Keratinocyte (primary cell): Measurements from ENCODE around the gene PCSK2. TPM values are rescaled to one million over a fixed set of nuclear protein-coding genes. Genes with fewer than 3 reads are reported as not detected.

Experiments
- DNase-seq: peaks from one replicate; pipeline ENCODE4 v3.0.0-alpha.2; 2011; ENCODE audit warnings: low read depth, missing footprints, low spot score
- FAIRE-seq: peaks from 2 replicates; lab custom pipeline; 2011; peaks lifted over from hg19 to GRCh38; lab: Jason Lieb, UNC
- H2AFZ ChIP-seq: 2 replicates; pipeline ENCODE4 v1.6.0; 2012; ENCODE audit warnings: low read length, control low read depth, inconsistent platforms; ENCODE audit not compliant: control insufficient read depth
- H3K27ac ChIP-seq: 2 replicates; pipeline ENCODE4 v1.5.1; 2011; ENCODE audit warnings: low read length; ENCODE audit not compliant: control insufficient read depth, insufficient read depth
- H3K27me3 ChIP-seq: 3 replicates; pipeline ENCODE4 v1.6.0; 2011; ENCODE audit warnings: low read length; ENCODE audit not compliant: control insufficient read depth, insufficient read depth; ENCODE audit errors: extremely low read depth
- H3K36me3 ChIP-seq, 2 experiments: 2 replicates in 1 of 2; 3 replicates in 1 of 2; pipeline ENCODE4 v1.5.1; 2011; ENCODE audit warnings: low read length in 2 of 2, mild to moderate bottlenecking in 1 of 2; ENCODE audit not compliant: control insufficient read depth in 2 of 2, insufficient read depth in 2 of 2; ENCODE audit errors: extremely low read depth in 1 of 2
- H3K4me1 ChIP-seq: 3 replicates; pipeline ENCODE4 v1.5.1; 2011; ENCODE audit warnings: low read length; ENCODE audit not compliant: control insufficient read depth, insufficient read depth; ENCODE audit errors: extremely low read depth
- H3K4me2 ChIP-seq: 3 replicates; pipeline ENCODE4 v1.6.0; 2011; ENCODE audit warnings: low read depth, low read length; ENCODE audit not compliant: control insufficient read depth, insufficient read depth; ENCODE audit errors: extremely low read depth
- H3K4me3 ChIP-seq, 3 experiments: fragments of 200-600 bp in 1 of 3; sonication (generic) in 1 of 3; 2 replicates in 2 of 3; 3 replicates in 1 of 3; pipeline ENCODE4 v1.5.1; 2011 to 2016; ENCODE audit warnings: low read length in 3 of 3, mild to moderate bottlenecking in 3 of 3, control low read depth in 2 of 3, inconsistent platforms in 1 of 3, low read depth in 1 of 3, mixed read lengths in 1 of 3, mixed run types in 1 of 3, moderate library complexity in 1 of 3; ENCODE audit not compliant: control insufficient read depth in 2 of 3, insufficient read depth in 2 of 3; ENCODE audit errors: extremely low read depth in 1 of 3
- H3K79me2 ChIP-seq: 2 replicates; pipeline ENCODE4 v1.6.0; 2012; ENCODE audit warnings: low read length; ENCODE audit not compliant: control insufficient read depth, insufficient read depth
- H3K9ac ChIP-seq: 3 replicates; pipeline ENCODE4 v1.6.0; 2011; ENCODE audit warnings: low read length; ENCODE audit not compliant: control insufficient read depth, insufficient read depth; ENCODE audit errors: extremely low read depth
- H3K9me1 ChIP-seq: 3 replicates; pipeline ENCODE4 v1.6.0; 2011; ENCODE audit warnings: low read length; ENCODE audit not compliant: control insufficient read depth, insufficient read depth; ENCODE audit errors: extremely low read depth
- H3K9me3 ChIP-seq: 2 replicates; pipeline ENCODE4 v1.5.1; 2012; ENCODE audit warnings: low read depth, low read length; ENCODE audit not compliant: control insufficient read depth
- H4K20me1 ChIP-seq: 3 replicates; pipeline ENCODE4 v1.6.0; 2011; ENCODE audit warnings: low read length; ENCODE audit not compliant: control insufficient read depth, insufficient read depth; ENCODE audit errors: extremely low read depth
- EZH2 ChIP-seq: IDR thresholded peaks from one replicate; pipeline ENCODE4 v1.6.1; 2012; ENCODE audit warnings: inconsistent platforms, mild to moderate bottlenecking, low read length, moderate library complexity
- dilution Hi-C: fragments of 300-500 bp; cut with MboI; formaldehyde crosslinking; loops from one replicate; pipeline ENCODE4 v1.7.0; 2020; ENCODE audit warnings: low sequenced_read_pairs; ENCODE audit not compliant: extremely low pct_ligation_motif_present
- polyA plus RNA-seq, 5 experiments: library from polyadenylated mRNA; depleted of rRNA in 3 of 5; stranded (reverse) in 3 of 5; stranded (forward) in 1 of 5; unstranded in 1 of 5; fragments of >200 nt; gene quantifications; 1 replicate in 1 of 5; 2 replicates in 3 of 5; 3 replicates in 1 of 5; pipeline versions ENCODE4 v1.2.1 to v1.2.3, GENCODE V29; 2011 to 2012; ENCODE audit warnings: missing spikeins in 2 of 5, low read depth in 1 of 5, low replicate concordance in 1 of 5
- TF ChIP-seq, protein P1 (sequence below), 3 experiments: IDR thresholded peaks in 1 of 3; conservative IDR thresholded peaks in 1 of 3; optimal IDR thresholded peaks in 1 of 3; 2 replicates in 2 of 3; 3 replicates in 1 of 3; pipeline versions ENCODE3 to v1.5.1; 2011; ENCODE audit warnings: low read length in 3 of 3, mild to moderate bottlenecking in 3 of 3, moderate library complexity in 2 of 3, control low read depth in 1 of 3, inconsistent platforms in 1 of 3; ENCODE audit not compliant: insufficient read depth in 2 of 3; ENCODE audit errors: extremely low read depth in 1 of 3

Gene PCSK2
- polyA plus RNA-seq, 1 donor (not counting 4 experiments of a cell fraction or from before 2014, with no cell fraction given), result not detected

GRCh38 chr20:17229256-17229655 lies 2.4 kb downstream of the PCSK2 start:
- no peaks in the 10 kb centered on the region for H3K9me3 ChIP-seq
- dilution Hi-C loops, result no loop called here

DNA sequence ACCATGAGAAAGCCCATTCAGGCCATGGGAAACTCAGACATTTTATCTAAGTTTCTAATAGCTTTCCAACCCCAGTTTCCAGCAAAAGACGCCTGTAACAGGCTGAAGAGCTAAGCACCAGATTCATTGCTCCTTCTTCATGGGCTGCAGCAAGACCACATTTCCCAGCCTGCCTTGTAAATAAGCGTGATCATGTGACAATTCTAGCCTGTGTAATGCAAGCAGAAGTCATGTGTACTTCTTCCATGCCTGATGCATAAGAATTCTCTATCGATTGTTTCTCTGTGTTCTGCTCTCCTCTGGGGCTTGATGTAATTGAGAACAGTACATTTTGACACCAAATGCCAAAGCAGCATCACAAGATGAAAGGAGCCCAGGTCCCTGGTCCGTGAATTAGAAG lies 6.8 kb downstream of the PCSK2 start:
- Histone ChIP-seq H3K27ac (no peak overlapping the region), H4K20me1 (no peaks in the 10 kb centered on the region), H3K9ac (no peak overlapping the region), H3K4me1 (no peaks in the 10 kb centered on the region), H3K27me3 (peaks cover 10% of the 10 kb centered on the region), H3K4me3 (no peak overlapping the region), H3K9me1 (no peaks in the 10 kb centered on the region), H3K4me2 (no peak overlapping the region), H2AFZ (no peak overlapping the region), H3K79me2 (no peaks in the 10 kb centered on the region), H3K9me3 (no peaks in the 10 kb centered on the region), H3K36me3 (no peaks in the 10 kb centered on the region)
- dilution Hi-C loops, result no loop called here
- DNase-seq, result no peak
- TF ChIP-seq EZH2, result no peak
- TF ChIP-seq, protein P1, sequence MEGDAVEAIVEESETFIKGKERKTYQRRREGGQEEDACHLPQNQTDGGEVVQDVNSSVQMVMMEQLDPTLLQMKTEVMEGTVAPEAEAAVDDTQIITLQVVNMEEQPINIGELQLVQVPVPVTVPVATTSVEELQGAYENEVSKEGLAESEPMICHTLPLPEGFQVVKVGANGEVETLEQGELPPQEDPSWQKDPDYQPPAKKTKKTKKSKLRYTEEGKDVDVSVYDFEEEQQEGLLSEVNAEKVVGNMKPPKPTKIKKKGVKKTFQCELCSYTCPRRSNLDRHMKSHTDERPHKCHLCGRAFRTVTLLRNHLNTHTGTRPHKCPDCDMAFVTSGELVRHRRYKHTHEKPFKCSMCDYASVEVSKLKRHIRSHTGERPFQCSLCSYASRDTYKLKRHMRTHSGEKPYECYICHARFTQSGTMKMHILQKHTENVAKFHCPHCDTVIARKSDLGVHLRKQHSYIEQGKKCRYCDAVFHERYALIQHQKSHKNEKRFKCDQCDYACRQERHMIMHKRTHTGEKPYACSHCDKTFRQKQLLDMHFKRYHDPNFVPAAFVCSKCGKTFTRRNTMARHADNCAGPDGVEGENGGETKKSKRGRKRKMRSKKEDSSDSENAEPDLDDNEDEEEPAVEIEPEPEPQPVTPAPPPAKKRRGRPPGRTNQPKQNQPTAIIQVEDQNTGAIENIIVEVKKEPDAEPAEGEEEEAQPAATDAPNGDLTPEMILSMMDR (optimal IDR thresholded peaks at IDR 0.05 in 1 of 3, IDR thresholded peaks at IDR 0.05 in 1 of 3, conservative IDR thresholded peaks at IDR 0.05 in 1 of 3; ENCODE audit: extremely low read depth in 1 of 3, insufficient read depth in 2 of 3, low read length in 3 of 3), result no peak
- no peak for FAIRE-seq

More at GRCh38 chr20:17229256-17229655, 2.4 kb downstream of the PCSK2 start:
- no peak overlapping the region for H3K4me2 ChIP-seq
- H4K20me1 ChIP-seq, result no peaks in the 10 kb centered on the region
- H2AFZ ChIP-seq, result no peak overlapping the region
- H3K4me3 ChIP-seq, result no peak overlapping the region
- DNase-seq (no peak), FAIRE-seq (no peak)
- no peak for TF ChIP-seq EZH2
- TF ChIP-seq, protein P1 (optimal IDR thresholded peaks at IDR 0.05 in 1 of 3, IDR thresholded peaks at IDR 0.05 in 1 of 3, conservative IDR thresholded peaks at IDR 0.05 in 1 of 3; ENCODE audit: extremely low read depth in 1 of 3, insufficient read depth in 2 of 3, low read length in 3 of 3), result no peak
- H3K9me1 ChIP-seq, result no peaks in the 10 kb centered on the region
- no peak overlapping the region for H3K9ac ChIP-seq
- no peaks in the 10 kb centered on the region for H3K4me1 ChIP-seq
- no peaks in the 10 kb centered on the region for H3K79me2 ChIP-seq
- H3K27me3 ChIP-seq, result peaks cover 48% of the 10 kb centered on the region
- no peak overlapping the region for H3K27ac ChIP-seq
- H3K36me3 ChIP-seq, result no peaks in the 10 kb centered on the region
